ENCODE data around the gene PAM. TPM values are rescaled to one million over a fixed set of nuclear protein-coding genes. Genes with fewer than 3 reads are reported as not detected.
"Not testable (repeated sequence)": the region's sequence is repeated elsewhere in the genome, so short reads cannot be mapped to it uniquely, and the experiment has no call there.

The PAM gene
- total RNA-seq, 4 donors from 2014 or later: 37.8 to 144 (median 92.7) TPM

GRCh38 chr5:103033696-103034095, 278.6 kb downstream of the PAM start:
- 96% methylated on average over 6 of the region's 6 CpGs for WGBS, 2 donors
- no peak overlapping the region for H3K4me3 ChIP-seq (ENCODE audit: low read depth, poor library complexity, severe bottlenecking)
- TF ChIP-seq POLR2A (IDR thresholded peaks at IDR 0.05): no peak
- no peak for TF ChIP-seq CTCF (IDR thresholded peaks at IDR 0.05)
- no peak for DNase-seq (ENCODE audit: low spot score in 2 of 2)
- intact Hi-C loops (cut with DNase I; ENCODE audit: low total_unique reads): no loop called here

GRCh38 chr5:103034662-103035392, 279.7 kb downstream of the PAM start:
- no peak for TF ChIP-seq POLR2A (IDR thresholded peaks at IDR 0.05)
- TF ChIP-seq CTCF (IDR thresholded peaks at IDR 0.05): no peak
- 86 to 91% methylated on average over 8 of the region's 8 CpGs for WGBS, 2 donors
- intact Hi-C loops (cut with DNase I; ENCODE audit: low total_unique reads): no loop called here

GRCh38 chr5:103035701-103036100, 280.6 kb downstream of the PAM start:
- WGBS, 2 donors: 34 to 39% methylated on average over 2 of the region's 2 CpGs
- intact Hi-C loops (cut with DNase I; ENCODE audit: low total_unique reads): no loop called here
- no peak for TF ChIP-seq CTCF (IDR thresholded peaks at IDR 0.05)
- no peak for TF ChIP-seq POLR2A (IDR thresholded peaks at IDR 0.05)
- DNase-seq (ENCODE audit: low spot score in 2 of 2): no peak
- no peak overlapping the region for H3K4me3 ChIP-seq (ENCODE audit: low read depth, poor library complexity, severe bottlenecking)

More at GRCh38 chr5:103034662-103035392, 279.7 kb downstream of the PAM start:
- H3K4me3 ChIP-seq (ENCODE audit: low read depth, poor library complexity, severe bottlenecking): no peak overlapping the region
- DNase-seq (ENCODE audit: low spot score in 2 of 2): no peak

- no peak for TF ChIP-seq CTCF (IDR thresholded peaks at IDR 0.05)
- no peak for TF ChIP-seq POLR2A (IDR thresholded peaks at IDR 0.05)
- H3K4me3 ChIP-seq (ENCODE audit: low read depth, poor library complexity, severe bottlenecking): no peak overlapping the region
- intact Hi-C loops (cut with DNase I; ENCODE audit: low total_unique reads): no loop called here
- WGBS, 2 donors: 92 to 94% methylated on average over 2 of the region's 2 CpGs
- no peak for DNase-seq (ENCODE audit: low spot score in 2 of 2)
These were observed 281.5 kb downstream of the PAM start for GRCh38 chr5:103036601-103037000.

- no peak for TF ChIP-seq POLR2A (IDR thresholded peaks at IDR 0.05)
- intact Hi-C loops (cut with DNase I; ENCODE audit: low total_unique reads): no loop called here
- H3K4me3 ChIP-seq (ENCODE audit: low read depth, poor library complexity, severe bottlenecking): no peak overlapping the region
- WGBS, 2 donors: 89 to 90% methylated on average over 4 of the region's 4 CpGs
- no peak for DNase-seq (ENCODE audit: low spot score in 2 of 2)
These were observed 282.8 kb downstream of the PAM start for GRCh38 chr5:103037673-103038455.

GRCh38 chr5:103041071-103041676, 286.1 kb downstream of the PAM start:
- H3K4me3 ChIP-seq (ENCODE audit: low read depth, poor library complexity, severe bottlenecking): no peak overlapping the region
- intact Hi-C loops (cut with DNase I; ENCODE audit: low total_unique reads): loop anchor here (10.0 kb wide), 1 partner anchor 456 kb away; no protein-coding TSS in a partner anchor
- TF ChIP-seq CTCF (IDR thresholded peaks at IDR 0.05): no peak
- no peak for TF ChIP-seq POLR2A (IDR thresholded peaks at IDR 0.05)
- WGBS, 2 donors: 34 to 36% methylated on average over 4 of the region's 4 CpGs
- DNase-seq (ENCODE audit: low spot score in 2 of 2): no peak

GRCh38 chr5:103046706-103047105, 291.6 kb downstream of the PAM start:
- intact Hi-C loops (cut with DNase I; ENCODE audit: low total_unique reads): loop anchor here (10.0 kb wide), 1 partner anchor 462 kb away; no protein-coding TSS in a partner anchor
- not testable (repeated sequence) for DNase-seq (ENCODE audit: low spot score in 2 of 2); H3K4me3 ChIP-seq (ENCODE audit: low read depth, poor library complexity, severe bottlenecking)
- 89 to 94% methylated on average over 22 of the region's 22 CpGs for WGBS, 2 donors
